GM11168 (cell line): ENCODE results near the gene ATG3.
"Not testable (repeated sequence)": the region's sequence is repeated elsewhere in the genome, so short reads cannot be mapped to it uniquely, and the experiment has no call there.

ENCODE experiments used
- in situ Hi-C: fragments of 300-500 bp; cut with MboI; formaldehyde crosslinking; loops from one replicate; pipeline ENCODE4 v1.12.0; 2022; ENCODE audit warnings: low sequenced_read_pairs; ENCODE audit not compliant: unreplicated experiment

ATG3 gene

GRCh38 chr3:112504123-112504522, 57.6 kb downstream of the ATG3 start:
- in situ Hi-C loops = no loop called here

- in situ Hi-C loops = no loop called here
These were observed 58.3 kb downstream of the ATG3 start for GRCh38 chr3:112503304-112503972.

GRCh38 chr3:112500621-112501020, 61.1 kb downstream of the ATG3 start:
- in situ Hi-C loops = no loop called here

GRCh38 chr3:112498914-112499711, 62.6 kb downstream of the ATG3 start, which contains the start of gene BTLA:
TSS of gene BTLA (minus strand) at chr3:112499472. CDS start at chr3:112499358, 114 bp downstream.
- in situ Hi-C loops = no loop called here

GRCh38 chr3:112497897-112498548, 63.7 kb downstream of the ATG3 start:
- in situ Hi-C loops = no loop called here

GRCh38 chr3:112496366-112497067, 65.2 kb downstream of the ATG3 start:
- in situ Hi-C loops = no loop called here

GRCh38 chr3:112494448-112494767, 67.4 kb downstream of the ATG3 start:
- in situ Hi-C loops = not testable (repeated sequence)

- in situ Hi-C loops = no loop called here
These were observed 69.6 kb downstream of the ATG3 start for GRCh38 chr3:112492124-112492523.

- in situ Hi-C loops = no loop called here
These were observed 70.4 kb downstream of the ATG3 start for GRCh38 chr3:112491373-112491772.

- in situ Hi-C loops = no loop called here
These were observed 71.9 kb downstream of the ATG3 start for GRCh38 chr3:112489674-112490479.

- in situ Hi-C loops = no loop called here
These were observed 74.8 kb downstream of the ATG3 start for GRCh38 chr3:112486811-112487505.

GRCh38 chr3:112484352-112484751, 77.4 kb downstream of the ATG3 start:
- in situ Hi-C loops = no loop called here

- in situ Hi-C loops = no loop called here
These were observed 79.1 kb downstream of the ATG3 start for GRCh38 chr3:112482675-112483074.
